ENCODE results near the gene ABL1. TPM values are rescaled to one million over a fixed set of nuclear protein-coding genes. Genes with fewer than 3 reads are reported as not detected.

Gene ABL1
- total RNA-seq, 2 experiments from 2014 or later, result 30.2 to 33.0 TPM

GRCh38 chr9:130825351-130825651 lies 9.8 kb upstream of the ABL1 start:
- CTCF ChIA-PET, result interaction anchor here (1.9 to 2.3 kb wide), 2 partner anchors 10 to 124 kb away, joined by 5 to 7 read pairs; no protein-coding TSS in a partner anchor
- ATAC-seq (no peak), DNase-seq (no peak)
- Mint-ChIP-seq H3K4me3 (no peak overlapping the region), H3K4me1 (ENCODE audit: low read depth) (peaks cover 8% of the 10 kb centered on the region), H3K9me3 (peaks cover 8% of the 10 kb centered on the region), H3K27ac (no peak overlapping the region), H3K36me3 (ENCODE audit: low read depth) (peaks cover 7% of the 10 kb centered on the region), H3K27me3 (no peaks in the 10 kb centered on the region)
- POLR2A ChIA-PET, result interaction anchor here (1.1 kb wide), 1 partner anchor 21 kb away, joined by 3 read pairs; no protein-coding TSS in a partner anchor
- TF ChIP-seq CTCF (IDR thresholded peaks at IDR 0.05), result no peak
- intact Hi-C loops (cut with micrococcal nuclease), result no loop called here

GRCh38 chr9:130825809-130826208 lies 9.2 kb upstream of the ABL1 start:
- Mint-ChIP-seq H3K9me3 (peaks cover 8% of the 10 kb centered on the region), H3K4me1 (ENCODE audit: low read depth) (peaks cover 9% of the 10 kb centered on the region), H3K36me3 (ENCODE audit: low read depth) (peaks cover 7% of the 10 kb centered on the region), H3K4me3 (no peak overlapping the region), H3K27me3 (no peaks in the 10 kb centered on the region), H3K27ac (no peak overlapping the region)
- intact Hi-C loops (cut with micrococcal nuclease), result no loop called here
- DNase-seq (no peak), ATAC-seq (no peak)
- ChIA-PET POLR2A (interaction anchor here (1.1 kb wide), 1 partner anchor 22 kb away, joined by 3 read pairs; no protein-coding TSS in a partner anchor), CTCF (interaction anchor here (2.3 kb wide), 1 partner anchor 124 kb away, joined by 7 read pairs; no protein-coding TSS in a partner anchor)
- TF ChIP-seq CTCF (IDR thresholded peaks at IDR 0.05), result no peak

GRCh38 chr9:130829762-130830161 lies 5.3 kb upstream of the ABL1 start:
- Mint-ChIP-seq H3K9me3 (peaks cover 8% of the 10 kb centered on the region), H3K27me3 (no peaks in the 10 kb centered on the region), H3K36me3 (ENCODE audit: low read depth) (peaks cover 7% of the 10 kb centered on the region), H3K4me3 (no peak overlapping the region), H3K4me1 (ENCODE audit: low read depth) (peaks cover 20% of the 10 kb centered on the region), H3K27ac (no peak overlapping the region)
- no peak for TF ChIP-seq CTCF (IDR thresholded peaks at IDR 0.05)
- ChIA-PET POLR2A (no interaction called here), CTCF (interaction anchor here (1.0 to 1.6 kb wide), 5 partner anchors 11 to 123 kb away, joined by 3 to 5 read pairs (median 4); no protein-coding TSS in a partner anchor)
- DNase-seq, result no peak
- intact Hi-C loops (cut with micrococcal nuclease), result loop anchor here (10.0 kb wide), 1 partner anchor 115 kb away; no protein-coding TSS in a partner anchor
- no peak for ATAC-seq

- POLR2A ChIA-PET, result no interaction called here
Observed at GRCh38 chr9:130830231-130830760, 4.8 kb upstream of the ABL1 start.

More at GRCh38 chr9:130830231-130830760, 4.8 kb upstream of the ABL1 start:
- no peak for TF ChIP-seq CTCF (IDR thresholded peaks at IDR 0.05)
- CTCF ChIA-PET, result interaction anchor here (1.0 to 1.6 kb wide), 6 partner anchors 12 to 124 kb away, joined by 3 to 5 read pairs (median 4); no protein-coding TSS in a partner anchor
- H3K27ac Mint-ChIP-seq, result no peak overlapping the region
- H3K36me3 Mint-ChIP-seq (ENCODE audit: low read depth), result peaks cover 7% of the 10 kb centered on the region
- no peaks in the 10 kb centered on the region for H3K27me3 Mint-ChIP-seq
- intact Hi-C loops (cut with micrococcal nuclease), result loop anchor here (10.0 kb wide), 1 partner anchor 115 kb away; no protein-coding TSS in a partner anchor
- ATAC-seq, result no peak
- no peak overlapping the region for H3K4me3 Mint-ChIP-seq
- H3K4me1 Mint-ChIP-seq (ENCODE audit: low read depth), result peaks cover 20% of the 10 kb centered on the region
- peaks cover 8% of the 10 kb centered on the region for H3K9me3 Mint-ChIP-seq
- no peak for DNase-seq

All from activated CD8-positive, alpha-beta T cell treated with anti-CD3 and anti-CD28 coated beads for 36 hours (primary cell).